Stimulated activated CD8-positive, alpha-beta memory T cell treated with anti-CD3 and anti-CD28 coated beads, Interleukin-4, amount 100 ng/mL, for 1 hour (primary cell): ENCODE data around the gene DUOX1.

Experiments
- DNase-seq, 2 donors: peaks; one replicate each; pipeline ENCODE4 v3.0.0-alpha.2; 2020; ENCODE audit warnings: low read depth in 2 of 2, low spot score in 1 of 2

Gene DUOX1

GRCh38 chr15:45105586-45105985 is 24.2 kb upstream of the DUOX1 start:
- DNase-seq = no peak

GRCh38 chr15:45106002-45106790 is 23.6 kb upstream of the DUOX1 start:
- no peak for DNase-seq

GRCh38 chr15:45107941-45108630 is 21.7 kb upstream of the DUOX1 start:
- no peak for DNase-seq

GRCh38 chr15:45110256-45110820 is 19.5 kb upstream of the DUOX1 start:
- no peak for DNase-seq

GRCh38 chr15:45111390-45112142 is 18.2 kb upstream of the DUOX1 start:
- no peak for DNase-seq

- DNase-seq = no peak
Observed at GRCh38 chr15:45112143-45112590, 17.6 kb upstream of the DUOX1 start.

GRCh38 chr15:45112591-45113379 is 17.0 kb upstream of the DUOX1 start:
- no peak for DNase-seq

GRCh38 chr15:45113380-45113990 is 16.3 kb upstream of the DUOX1 start:
- no peak for DNase-seq

- DNase-seq = no peak
Observed at GRCh38 chr15:45114076-45114750, 15.6 kb upstream of the DUOX1 start, which contains the start of the genes DUOX2 and DUOXA2. DUOX2 (minus strand) TSS chr15:45114172; CDS start chr15:45113411, 761 bp downstream. DUOXA2 (plus strand) TSS chr15:45114326; CDS start chr15:45114606, 280 bp downstream.

- no peak for DNase-seq
Observed at GRCh38 chr15:45114751-45115085, 15.1 kb upstream of the DUOX1 start.

GRCh38 chr15:45115312-45115820 is 14.4 kb upstream of the DUOX1 start:
- no peak for DNase-seq

GRCh38 chr15:45116006-45116481 is 13.8 kb upstream of the DUOX1 start:
- DNase-seq = no peak

GRCh38 chr15:45116482-45117307 is 13.1 kb upstream of the DUOX1 start:
- DNase-seq = no peak

GRCh38 chr15:45117308-45118130 is 12.3 kb upstream of the DUOX1 start:
- no peak for DNase-seq

GRCh38 chr15:45118131-45118588 is 11.6 kb upstream of the DUOX1 start:
- DNase-seq = peak; percentile 59 to 60

- no peak for DNase-seq
Observed at GRCh38 chr15:45118996-45119395, 10.8 kb upstream of the DUOX1 start.
